Sigmoid colon (tissue), 7 donors: ENCODE results near the gene RAB3IL1. TPM values are rescaled to one million over a fixed set of nuclear protein-coding genes. Genes with fewer than 3 reads are reported as not detected.

ENCODE experiments used
- DNase-seq: peaks from one replicate; pipeline ENCODE4 v3.0.0-alpha.2; 2019
- H3K27ac ChIP-seq, 4 donors: fragments of 200-600 bp; sonication (generic); one replicate each; pipeline ENCODE4 v1.5.1; 2016 to 2019; ENCODE audit warnings: mild to moderate bottlenecking in 1 of 4
- H3K27me3 ChIP-seq, 3 donors: fragments of 200-600 bp; sonication (generic); one replicate each; pipeline ENCODE4 v1.5.1; 2019; ENCODE audit warnings: mild to moderate bottlenecking in 1 of 3
- H3K36me3 ChIP-seq, 4 donors: fragments of 200-600 bp; sonication (generic); one replicate each; pipeline ENCODE4 v1.5.1; 2016 to 2019
- H3K4me1 ChIP-seq, 4 donors: fragments of 200-600 bp; sonication (generic); one replicate each; pipeline ENCODE4 v1.5.1; 2017 to 2019
- H3K4me3 ChIP-seq, 4 donors: fragments of 200-600 bp; sonication (generic); one replicate each; pipeline ENCODE4 v1.5.1; 2017 to 2019; ENCODE audit warnings: mild to moderate bottlenecking in 2 of 4, moderate library complexity in 1 of 4
- H3K9me3 ChIP-seq, 4 donors: fragments of 200-600 bp in 3 of 4; sonication (generic) in 3 of 4; one replicate each; pipeline versions ENCODE4 v1.5.1 to v1.6.1; 2013 to 2019
- EP300 ChIP-seq, 4 donors: sonication (generic); formaldehyde crosslinking; IDR thresholded peaks; one replicate each; pipeline ENCODE4 v1.6.1; 2017; ENCODE audit warnings: antibody characterized with exemption in 4 of 4
- POLR2A ChIP-seq, 2 donors: fragments of 450-650 bp; IDR thresholded peaks; one replicate each; pipeline ENCODE4 v1.6.1; 2016; ENCODE audit warnings: antibody characterized with exemption in 2 of 2, mild to moderate bottlenecking in 2 of 2, moderate library complexity in 2 of 2
- POLR2AphosphoS5 ChIP-seq, 4 donors: sonication (generic); formaldehyde crosslinking; IDR thresholded peaks; one replicate each; pipeline ENCODE4 v1.6.1; 2017; ENCODE audit warnings: antibody characterized with exemption in 4 of 4
- WGBS, 2 donors: extraction: QIAGEN DNeasy Blood & Tissue Kit; methylation state at CpG; one replicate each; pipeline ENCODE4 v1.1.7; 2013; 5-methylcytosine and 5-hydroxymethylcytosine counted together
- intact Hi-C: fragments of 100-400 bp; cut with DNase I; formaldehyde crosslinking; loops from one replicate; pipeline ENCODE4 v1.15.1; 2023
- polyA plus RNA-seq, 3 donors: library from polyadenylated mRNA; stranded (reverse); fragments of 200-250 nt; gene quantifications; one replicate each; pipeline ENCODE4 v1.2.3, GENCODE V29; 2013
- total RNA-seq, 4 donors: library from RNA; depleted of rRNA; stranded (reverse); fragments of >200 nt; gene quantifications; one replicate each; pipeline ENCODE4 v1.1.0, GENCODE V29; 2016
- TF ChIP-seq, protein P1 (sequence below), 4 experiments: fragments of 450-650 bp in 3 of 4; fragments of 200-600 bp in 1 of 4; IDR thresholded peaks; one replicate each; pipeline ENCODE4 v1.5.1; 2016 to 2019; ENCODE audit warnings: antibody characterized with exemption in 4 of 4, mild to moderate bottlenecking in 3 of 4, moderate library complexity in 2 of 4
- donor health status: healthy with polysubstance abuse.
- donor health status: Bipolar disorder and iron deficiency.
- donor health status: healthy.

Gene RAB3IL1
- total and polyA plus RNA-seq, 7 donors: 5.1 to 23.7 (median 18.0) TPM

DNA sequence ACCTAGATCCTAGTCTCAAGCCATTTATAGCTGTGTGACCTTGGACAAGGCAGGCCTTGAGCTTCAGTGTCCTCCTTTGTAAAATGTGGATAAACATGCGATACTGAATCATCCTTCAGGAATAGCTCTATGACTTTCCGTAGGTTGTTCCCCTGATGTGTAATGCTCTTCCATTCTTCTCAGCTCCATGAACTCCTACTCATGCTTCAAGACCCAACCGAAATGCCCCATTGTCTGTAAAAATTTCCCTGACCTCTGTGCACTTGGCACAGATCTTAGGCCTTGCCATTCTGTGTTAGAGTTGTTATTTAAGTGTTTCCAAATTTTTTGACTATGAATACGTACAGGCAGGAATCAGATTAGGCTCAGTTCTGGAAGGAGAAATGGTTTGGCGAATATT, 29.5 kb upstream of the RAB3IL1 start:
- no peak overlapping the region for H3K4me3 ChIP-seq
- no peak for TF ChIP-seq EP300 (IDR thresholded peaks at IDR 0.05)
- no peak for TF ChIP-seq POLR2AphosphoS5 (IDR thresholded peaks at IDR 0.05)
- TF ChIP-seq POLR2A (IDR thresholded peaks at IDR 0.05): no peak
- TF ChIP-seq, protein P1, sequence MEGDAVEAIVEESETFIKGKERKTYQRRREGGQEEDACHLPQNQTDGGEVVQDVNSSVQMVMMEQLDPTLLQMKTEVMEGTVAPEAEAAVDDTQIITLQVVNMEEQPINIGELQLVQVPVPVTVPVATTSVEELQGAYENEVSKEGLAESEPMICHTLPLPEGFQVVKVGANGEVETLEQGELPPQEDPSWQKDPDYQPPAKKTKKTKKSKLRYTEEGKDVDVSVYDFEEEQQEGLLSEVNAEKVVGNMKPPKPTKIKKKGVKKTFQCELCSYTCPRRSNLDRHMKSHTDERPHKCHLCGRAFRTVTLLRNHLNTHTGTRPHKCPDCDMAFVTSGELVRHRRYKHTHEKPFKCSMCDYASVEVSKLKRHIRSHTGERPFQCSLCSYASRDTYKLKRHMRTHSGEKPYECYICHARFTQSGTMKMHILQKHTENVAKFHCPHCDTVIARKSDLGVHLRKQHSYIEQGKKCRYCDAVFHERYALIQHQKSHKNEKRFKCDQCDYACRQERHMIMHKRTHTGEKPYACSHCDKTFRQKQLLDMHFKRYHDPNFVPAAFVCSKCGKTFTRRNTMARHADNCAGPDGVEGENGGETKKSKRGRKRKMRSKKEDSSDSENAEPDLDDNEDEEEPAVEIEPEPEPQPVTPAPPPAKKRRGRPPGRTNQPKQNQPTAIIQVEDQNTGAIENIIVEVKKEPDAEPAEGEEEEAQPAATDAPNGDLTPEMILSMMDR (IDR thresholded peaks at IDR 0.05): no peak
- intact Hi-C loops: loop anchor here (1.0 to 2.0 kb wide), 3 partner anchors 48 to 150 kb away; no protein-coding TSS in a partner anchor
- no peak for DNase-seq
- no peaks in the 10 kb centered on the region for H3K36me3 ChIP-seq
- peaks cover 0 to 31% (median 22%) of the 10 kb centered on the region in 4 donors for H3K4me1 ChIP-seq
- no peaks in the 10 kb centered on the region for H3K27me3 ChIP-seq
- H3K9me3 ChIP-seq: no peaks in the 10 kb centered on the region
- 95 to 96% methylated on average over 5 of the region's 5 CpGs for WGBS, 2 donors
- H3K27ac ChIP-seq: no peak overlapping the region

DNA sequence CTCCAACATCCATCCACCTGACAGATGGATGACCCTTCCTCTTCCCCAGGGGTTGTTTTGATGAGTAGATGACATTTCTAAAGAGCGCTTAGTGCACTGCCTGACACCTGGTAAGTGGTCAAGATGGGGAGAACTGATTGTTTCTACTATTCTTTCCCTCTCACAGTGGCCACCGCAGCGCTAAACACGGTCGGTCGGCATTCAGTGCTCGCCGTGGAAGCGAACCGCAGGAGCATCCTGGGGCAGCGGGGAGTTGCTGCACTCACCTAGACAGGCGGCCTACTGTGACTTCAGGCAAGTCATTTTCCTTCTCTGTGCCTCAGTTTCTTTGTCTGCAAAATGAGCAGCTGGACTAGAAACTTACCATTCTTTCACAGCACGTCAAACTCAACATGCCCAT, 27.8 kb upstream of the RAB3IL1 start:
- H3K36me3 ChIP-seq: no peaks in the 10 kb centered on the region
- no peaks in the 10 kb centered on the region for H3K9me3 ChIP-seq
- intact Hi-C loops: no loop called here
- H3K27ac ChIP-seq: no peak overlapping the region
- no peak for DNase-seq
- H3K27me3 ChIP-seq: no peaks in the 10 kb centered on the region
- peaks cover 0 to 29% (median 19%) of the 10 kb centered on the region in 4 donors for H3K4me1 ChIP-seq
- TF ChIP-seq, protein P1 (IDR thresholded peaks at IDR 0.05): no peak
- TF ChIP-seq POLR2A (IDR thresholded peaks at IDR 0.05) (no peak), POLR2AphosphoS5 (IDR thresholded peaks at IDR 0.05) (no peak), EP300 (IDR thresholded peaks at IDR 0.05) (no peak)
- WGBS, 2 donors: 93 to 95% methylated on average over 13 of the region's 13 CpGs
- no peak overlapping the region for H3K4me3 ChIP-seq

DNA sequence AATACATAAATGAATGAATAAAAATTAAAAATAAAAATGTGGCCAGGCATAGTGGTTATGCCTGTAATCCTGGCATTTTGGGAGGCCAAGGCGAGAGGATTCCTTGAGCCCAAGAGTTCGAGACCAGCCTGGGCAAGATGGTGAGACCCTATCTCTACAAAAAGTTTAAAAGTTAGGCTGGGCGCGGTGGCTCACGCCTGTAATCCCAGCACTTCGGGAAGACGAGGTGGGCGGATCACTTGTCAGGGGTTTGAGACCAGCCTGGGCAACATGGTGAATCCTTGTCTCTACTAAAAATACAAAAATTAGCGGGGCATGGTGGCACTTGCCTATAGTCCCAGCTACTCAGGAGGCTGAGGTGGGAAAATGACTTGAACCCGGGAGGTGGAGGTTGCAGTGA, 23.1 kb upstream of the RAB3IL1 start:
- Histone ChIP-seq H3K4me3 (no peak overlapping the region), H3K27me3 (no peaks in the 10 kb centered on the region), H3K9me3 (peaks cover 0 to 2% (median 1%) of the 10 kb centered on the region in 4 donors), H3K36me3 (no peaks in the 10 kb centered on the region), H3K27ac (no peak overlapping the region), H3K4me1 (no peaks in the 10 kb centered on the region)
- TF ChIP-seq POLR2A (IDR thresholded peaks at IDR 0.05) (no peak), EP300 (IDR thresholded peaks at IDR 0.05) (no peak), POLR2AphosphoS5 (IDR thresholded peaks at IDR 0.05) (no peak)
- TF ChIP-seq, protein P1 (IDR thresholded peaks at IDR 0.05): no peak
- 84 to 87% methylated on average over 10 of the region's 10 CpGs for WGBS, 2 donors
- intact Hi-C loops: no loop called here
- no peak for DNase-seq

DNA sequence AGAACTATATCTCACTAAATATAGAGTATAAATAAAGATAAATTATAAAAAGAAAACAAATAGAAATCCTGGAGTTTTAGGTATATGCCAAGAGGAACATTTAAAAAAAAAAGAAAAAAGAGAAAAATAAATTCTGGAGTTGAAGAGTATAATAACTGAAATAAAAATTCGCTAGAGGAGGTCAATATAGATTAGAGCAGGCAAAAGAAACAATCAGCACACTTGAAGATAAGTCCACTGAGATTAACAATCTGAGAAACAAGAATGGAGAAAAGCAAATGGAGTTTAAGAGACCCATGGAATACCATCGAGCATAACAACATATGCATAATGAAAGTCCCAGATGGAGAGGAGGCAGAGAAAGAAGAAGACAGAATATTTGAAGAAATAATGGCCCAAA, 18.5 kb upstream of the RAB3IL1 start:
- Histone ChIP-seq H3K9me3 (peaks cover 0 to 4% (median 1%) of the 10 kb centered on the region in 4 donors), H3K36me3 (no peaks in the 10 kb centered on the region), H3K4me1 (no peaks in the 10 kb centered on the region), H3K4me3 (no peak overlapping the region), H3K27ac (no peak overlapping the region), H3K27me3 (no peaks in the 10 kb centered on the region)
- 74 to 82% methylated on average over 2 of the region's 2 CpGs for WGBS, 2 donors
- intact Hi-C loops: no loop called here
- TF ChIP-seq POLR2AphosphoS5 (IDR thresholded peaks at IDR 0.05) (no peak), POLR2A (IDR thresholded peaks at IDR 0.05) (no peak), EP300 (IDR thresholded peaks at IDR 0.05) (no peak)
- TF ChIP-seq, protein P1 (IDR thresholded peaks at IDR 0.05): no peak
- no peak for DNase-seq

DNA sequence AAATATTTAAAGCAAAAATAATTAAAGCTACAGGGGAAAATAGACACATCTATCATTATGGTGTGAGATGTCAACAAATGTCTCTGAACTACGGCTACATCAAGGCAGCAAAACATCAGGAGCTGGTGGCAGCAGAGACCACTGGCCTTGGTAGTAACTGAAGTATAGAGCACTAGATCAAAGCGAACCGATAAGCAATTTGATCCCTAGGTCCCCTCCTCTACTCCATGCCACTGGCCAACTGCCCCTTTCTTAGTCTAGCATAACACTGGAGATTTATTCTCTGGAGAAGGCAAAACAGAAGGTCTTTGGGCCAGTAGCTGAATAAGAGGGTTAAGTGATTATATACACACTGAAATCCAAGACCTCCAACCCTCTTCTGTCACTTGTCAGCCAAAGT, 13.6 kb upstream of the RAB3IL1 start:
- TF ChIP-seq, protein P1 (IDR thresholded peaks at IDR 0.05): no peak
- TF ChIP-seq POLR2A (IDR thresholded peaks at IDR 0.05): no peak
- no peak for TF ChIP-seq EP300 (IDR thresholded peaks at IDR 0.05)
- no peak for TF ChIP-seq POLR2AphosphoS5 (IDR thresholded peaks at IDR 0.05)
- H3K4me3 ChIP-seq: no peak overlapping the region
- H3K36me3 ChIP-seq: no peaks in the 10 kb centered on the region
- H3K27ac ChIP-seq: no peak overlapping the region
- 92 to 95% methylated on average over 3 of the region's 3 CpGs for WGBS, 2 donors
- intact Hi-C loops: no loop called here
- peaks cover 0 to 1% (median 0%) of the 10 kb centered on the region in 4 donors for H3K9me3 ChIP-seq
- H3K27me3 ChIP-seq: no peaks in the 10 kb centered on the region
- no peak for DNase-seq
- no peaks in the 10 kb centered on the region for H3K4me1 ChIP-seq
